H9 (cell line): ENCODE data around the gene APOL1. TPM values are rescaled to one million over a fixed set of nuclear protein-coding genes. Genes with fewer than 3 reads are reported as not detected.
"Not testable (repeated sequence)": the region's sequence is repeated elsewhere in the genome, so short reads cannot be mapped to it uniquely, and the experiment has no call there.

Experiments
- DNase-seq: peaks from one replicate; pipeline ENCODE4 v3.0.0-alpha.2; 2017
- H2AFZ ChIP-seq: one replicate; pipeline ENCODE4 v1.6.1; 2013; ENCODE audit warnings: mild to moderate bottlenecking, low read length, control low read depth, moderate library complexity
- H2AK5ac ChIP-seq: 2 replicates; pipeline ENCODE4 v1.6.1; 2013; ENCODE audit warnings: low read length, control low read depth, mixed read lengths; ENCODE audit not compliant: insufficient read length
- H2BK120ac ChIP-seq: one replicate; pipeline ENCODE4 v1.6.1; 2013; ENCODE audit warnings: low read depth, mild to moderate bottlenecking, low read length, control low read depth, inconsistent platforms; ENCODE audit not compliant: poor library complexity, severe bottlenecking
- H2BK12ac ChIP-seq: 2 replicates; pipeline ENCODE4 v1.6.1; 2013; ENCODE audit warnings: low read length, control low read depth, mixed read lengths, low read depth; ENCODE audit not compliant: insufficient read length
- H2BK15ac ChIP-seq: 2 replicates; pipeline ENCODE4 v1.6.1; 2013; ENCODE audit warnings: low read depth, low read length, control low read depth
- H2BK20ac ChIP-seq: one replicate; pipeline ENCODE4 v1.6.1; 2013; ENCODE audit warnings: low read depth, mild to moderate bottlenecking, low read length, control low read depth, inconsistent platforms; ENCODE audit not compliant: poor library complexity, severe bottlenecking
- H2BK5ac ChIP-seq: 2 replicates; pipeline ENCODE4 v1.6.1; 2013; ENCODE audit warnings: low read length, control low read depth, mixed read lengths; ENCODE audit not compliant: insufficient read length
- H3K14ac ChIP-seq: 2 replicates; pipeline ENCODE4 v1.6.1; 2013; ENCODE audit warnings: low read length, control low read depth; ENCODE audit not compliant: insufficient read depth
- H3K18ac ChIP-seq: 2 replicates; pipeline ENCODE4 v1.6.1; 2013; ENCODE audit warnings: low read depth, mild to moderate bottlenecking, mixed read lengths, low read length, control low read depth; ENCODE audit not compliant: insufficient read length
- H3K23ac ChIP-seq: 2 replicates; pipeline ENCODE4 v1.6.1; 2013; ENCODE audit warnings: low read length, control low read depth, mixed read lengths, low read depth; ENCODE audit not compliant: insufficient read length
- H3K23me2 ChIP-seq: 2 replicates; pipeline ENCODE4 v1.6.1; 2013; ENCODE audit warnings: low read depth, mild to moderate bottlenecking, mixed read lengths, low read length, control low read depth; ENCODE audit not compliant: insufficient read length, poor library complexity, severe bottlenecking
- H3K27ac ChIP-seq: 2 replicates; pipeline ENCODE4 v1.5.1; 2013; ENCODE audit warnings: low read length, control low read depth, mixed read lengths, low read depth; ENCODE audit not compliant: insufficient read length
- H3K27me3 ChIP-seq: 2 replicates; pipeline ENCODE4 v1.6.1; 2013; ENCODE audit warnings: low read length, control low read depth, inconsistent platforms; ENCODE audit not compliant: insufficient read depth
- H3K4ac ChIP-seq: 2 replicates; pipeline ENCODE4 v1.6.1; 2013; ENCODE audit warnings: low read depth, mild to moderate bottlenecking, control low read depth, inconsistent platforms, low read length, moderate library complexity
- H3K4me1 ChIP-seq: 2 replicates; pipeline ENCODE4 v1.6.1; 2013; ENCODE audit warnings: low read length, control low read depth, inconsistent platforms; ENCODE audit not compliant: insufficient read depth
- H3K4me2 ChIP-seq: 2 replicates; pipeline ENCODE4 v1.6.1; 2013; ENCODE audit warnings: low read length, control low read depth, mixed read lengths; ENCODE audit not compliant: insufficient read length, insufficient read depth
- H3K56ac ChIP-seq: 2 replicates; pipeline ENCODE4 v1.6.1; 2013; ENCODE audit warnings: low read depth, mild to moderate bottlenecking, mixed read lengths, low read length, control low read depth; ENCODE audit not compliant: insufficient read length
- H3K79me1 ChIP-seq: 2 replicates; pipeline ENCODE4 v1.6.1; 2013; ENCODE audit warnings: low read depth, mild to moderate bottlenecking, moderate library complexity, low read length, control low read depth, inconsistent platforms; ENCODE audit not compliant: insufficient read depth, poor library complexity, severe bottlenecking
- H3K79me2 ChIP-seq: 2 replicates; pipeline ENCODE4 v1.6.1; 2013; ENCODE audit warnings: low read length, control low read depth, inconsistent platforms; ENCODE audit not compliant: insufficient read depth
- H3K9ac ChIP-seq: 2 replicates; pipeline ENCODE4 v1.6.1; 2013; ENCODE audit warnings: low read length, control low read depth, mixed read lengths; ENCODE audit not compliant: insufficient read length; ENCODE audit errors: extremely low read depth
- H3K9me3 ChIP-seq: one replicate; pipeline ENCODE4 v1.6.1; 2013; ENCODE audit warnings: low read depth, low read length, inconsistent platforms; ENCODE audit not compliant: control insufficient read depth
- H3T11ph ChIP-seq: one replicate; pipeline ENCODE4 v1.6.1; 2013; ENCODE audit warnings: mild to moderate bottlenecking, low read length, control low read depth, inconsistent platforms
- H4K20me1 ChIP-seq: one replicate; pipeline ENCODE4 v1.6.1; 2013; ENCODE audit not compliant: control insufficient read depth, insufficient read length, insufficient read depth
- H4K5ac ChIP-seq: 2 replicates; pipeline ENCODE4 v1.6.1; 2013; ENCODE audit warnings: low read depth, mild to moderate bottlenecking, mixed read lengths, low read length, control low read depth; ENCODE audit not compliant: insufficient read length
- H4K8ac ChIP-seq: replicated peaks from 2 replicates; pipeline ENCODE4 v1.6.1; 2013; ENCODE audit warnings: low read length, control low read depth, mixed read lengths, low read depth; ENCODE audit not compliant: insufficient read length
- H4K91ac ChIP-seq: 2 replicates; pipeline ENCODE4 v1.6.1; 2013; ENCODE audit warnings: low read depth, mild to moderate bottlenecking, moderate library complexity, mixed read lengths, low read length, control low read depth; ENCODE audit not compliant: insufficient read length
- H3K27ac Mint-ChIP-seq, 3 experiments: 2 replicates in 2 of 3; 3 replicates in 1 of 3; pipeline ENCODE4 v1.8.0; 2020 to 2021; ENCODE audit warnings: mixed read lengths in 3 of 3, mild to moderate bottlenecking in 1 of 3, moderate library complexity in 1 of 3
- H3K27me3 Mint-ChIP-seq: 2 replicates; pipeline ENCODE4 v1.8.0; 2021; ENCODE audit warnings: low read depth, mild to moderate bottlenecking, moderate library complexity, mixed read lengths
- H3K36me3 Mint-ChIP-seq, 3 experiments: 2 replicates in 2 of 3; 3 replicates in 1 of 3; pipeline ENCODE4 v1.8.0; 2020 to 2021; ENCODE audit warnings: low read depth in 3 of 3, mixed read lengths in 3 of 3; ENCODE audit not compliant: insufficient read depth in 1 of 3
- H3K4me1 Mint-ChIP-seq, 2 experiments: 2 replicates each; pipeline ENCODE4 v1.8.0; 2020; ENCODE audit warnings: mixed read lengths in 2 of 2
- H3K4me3 Mint-ChIP-seq, 2 experiments: 2 replicates in 1 of 2; 3 replicates in 1 of 2; pipeline ENCODE4 v1.8.0; 2020 to 2021; ENCODE audit warnings: mild to moderate bottlenecking in 2 of 2, mixed read lengths in 2 of 2, moderate library complexity in 1 of 2
- H3K9me3 Mint-ChIP-seq, 2 experiments: 2 replicates in 1 of 2; 3 replicates in 1 of 2; pipeline ENCODE4 v1.8.0; 2020; ENCODE audit warnings: mild to moderate bottlenecking in 2 of 2, mixed read lengths in 2 of 2, moderate library complexity in 1 of 2
- WGBS: extraction: QIAGEN DNeasy Blood & Tissue Kit; methylation state at CpG from one replicate; pipeline ENCODE4 v1.1.7; 2013; ENCODE audit warnings: missing lambda C conversion rate, low lambda C conversion rate, mixed read lengths; ENCODE audit not compliant: insufficient read length; ENCODE audit errors: extremely low coverage; 5-methylcytosine and 5-hydroxymethylcytosine counted together
- total RNA-seq: library from RNA; stranded (reverse); gene quantifications from 2 replicates; pipeline ENCODE4 v1.2.1, GENCODE V29; 2021
- TF ChIP-seq, protein P1 (sequence below): fragments of 200-600 bp; sonication (generic); conservative IDR thresholded peaks from 3 replicates; pipeline ENCODE4 v1.8.0; 2021; ENCODE audit warnings: antibody characterized with exemption, mild to moderate bottlenecking

Gene APOL1
- total RNA-seq, 1 experiment from 2014 or later, result not detected

GRCh38 chr22:36204632-36205015 is 48.3 kb upstream of the APOL1 start:
- Histone ChIP-seq H3T11ph (no peak overlapping the region), H2AK5ac (no peak overlapping the region), H3K79me1 (no peaks in the 10 kb centered on the region), H3K4me2 (no peak overlapping the region), H4K5ac (no peak overlapping the region), H3K9me3 (no peaks in the 10 kb centered on the region), H3K79me2 (no peaks in the 10 kb centered on the region), H2BK15ac (no peak overlapping the region), H3K56ac (no peak overlapping the region), H2BK120ac (no peak overlapping the region), H4K20me1 (no peaks in the 10 kb centered on the region), H2AFZ (no peak overlapping the region), H4K91ac (no peak overlapping the region), H3K4me1 (no peaks in the 10 kb centered on the region), H3K9ac (no peak overlapping the region), H2BK12ac (no peak overlapping the region), H2BK20ac (no peak overlapping the region), H3K18ac (no peak overlapping the region), H3K27ac (no peak overlapping the region), H3K23ac (no peak overlapping the region), H3K27me3 (no peaks in the 10 kb centered on the region), H2BK5ac (no peak overlapping the region), H4K8ac (no peak overlapping the region), H3K14ac (no peak overlapping the region), H3K23me2 (no peaks in the 10 kb centered on the region), H3K4ac (no peak overlapping the region)
- no peaks in the 10 kb centered on the region; a peak in 1 of 7 replicates for H3K36me3 Mint-ChIP-seq
- peaks cover 7% of the 10 kb centered on the region for H3K27me3 Mint-ChIP-seq
- WGBS, result no CpG with 5 or more reads among the region's 6 CpGs
- H3K4me1 Mint-ChIP-seq, result peaks cover 18 to 32% of the 10 kb centered on the region in 2 experiments
- TF ChIP-seq, protein P1, sequence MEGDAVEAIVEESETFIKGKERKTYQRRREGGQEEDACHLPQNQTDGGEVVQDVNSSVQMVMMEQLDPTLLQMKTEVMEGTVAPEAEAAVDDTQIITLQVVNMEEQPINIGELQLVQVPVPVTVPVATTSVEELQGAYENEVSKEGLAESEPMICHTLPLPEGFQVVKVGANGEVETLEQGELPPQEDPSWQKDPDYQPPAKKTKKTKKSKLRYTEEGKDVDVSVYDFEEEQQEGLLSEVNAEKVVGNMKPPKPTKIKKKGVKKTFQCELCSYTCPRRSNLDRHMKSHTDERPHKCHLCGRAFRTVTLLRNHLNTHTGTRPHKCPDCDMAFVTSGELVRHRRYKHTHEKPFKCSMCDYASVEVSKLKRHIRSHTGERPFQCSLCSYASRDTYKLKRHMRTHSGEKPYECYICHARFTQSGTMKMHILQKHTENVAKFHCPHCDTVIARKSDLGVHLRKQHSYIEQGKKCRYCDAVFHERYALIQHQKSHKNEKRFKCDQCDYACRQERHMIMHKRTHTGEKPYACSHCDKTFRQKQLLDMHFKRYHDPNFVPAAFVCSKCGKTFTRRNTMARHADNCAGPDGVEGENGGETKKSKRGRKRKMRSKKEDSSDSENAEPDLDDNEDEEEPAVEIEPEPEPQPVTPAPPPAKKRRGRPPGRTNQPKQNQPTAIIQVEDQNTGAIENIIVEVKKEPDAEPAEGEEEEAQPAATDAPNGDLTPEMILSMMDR, result no peak
- peaks cover 9 to 10% of the 10 kb centered on the region in 2 experiments for H3K9me3 Mint-ChIP-seq
- no peak overlapping the region for H3K27ac Mint-ChIP-seq
- no peak for DNase-seq
- H3K4me3 Mint-ChIP-seq, result no peak overlapping the region

DNA sequence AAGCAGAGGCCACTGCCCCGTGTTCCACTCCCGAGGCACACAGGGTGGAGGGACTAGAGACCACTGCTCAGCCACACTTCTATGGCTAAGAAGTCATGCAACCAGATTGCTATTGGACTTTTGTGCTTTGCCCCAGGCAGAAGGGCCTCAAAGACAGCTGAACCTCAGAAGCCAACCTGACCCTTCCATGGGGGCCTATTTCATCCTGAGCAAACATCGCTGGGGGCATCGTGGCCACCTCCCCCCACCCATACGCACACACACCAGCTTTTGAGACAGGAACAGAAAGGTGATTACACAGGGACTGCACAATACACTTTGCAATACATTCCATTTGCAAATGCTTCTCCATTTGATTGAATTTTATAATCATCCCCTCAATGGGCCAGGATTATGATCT is 47.4 kb upstream of the APOL1 start:
- not testable (repeated sequence) for H3K27me3 ChIP-seq, H3K79me1 ChIP-seq, H3K4me2 ChIP-seq, H3K23me2 ChIP-seq, H2AFZ ChIP-seq, H3K56ac ChIP-seq, H3K79me2 ChIP-seq, H2BK12ac ChIP-seq, H3K14ac ChIP-seq, H3K27ac Mint-ChIP-seq, H3K27ac ChIP-seq, H3K4me3 Mint-ChIP-seq, H3K4ac ChIP-seq, H3K9me3 ChIP-seq, H2BK5ac ChIP-seq, H3K18ac ChIP-seq, H4K8ac ChIP-seq, H2AK5ac ChIP-seq, H3K36me3 Mint-ChIP-seq, H4K5ac ChIP-seq, H2BK120ac ChIP-seq, H3K9ac ChIP-seq, H3T11ph ChIP-seq, H4K20me1 ChIP-seq, H4K91ac ChIP-seq, H2BK20ac ChIP-seq, H3K23ac ChIP-seq, DNase-seq, H2BK15ac ChIP-seq, H3K4me1 ChIP-seq
- no CpG with 5 or more reads among the region's 5 CpGs for WGBS
- Mint-ChIP-seq H3K27me3 (peaks cover 11% of the 10 kb centered on the region), H3K4me1 (peaks cover 18 to 32% of the 10 kb centered on the region in 2 experiments), H3K9me3 (peaks cover 9 to 18% of the 10 kb centered on the region in 2 experiments)
